ENCODE measurements around the gene PTCH2.
"Not testable (repeated sequence)": the region's sequence is repeated elsewhere in the genome, so short reads cannot be mapped to it uniquely, and the experiment has no call there.

PTCH2 gene

DNA sequence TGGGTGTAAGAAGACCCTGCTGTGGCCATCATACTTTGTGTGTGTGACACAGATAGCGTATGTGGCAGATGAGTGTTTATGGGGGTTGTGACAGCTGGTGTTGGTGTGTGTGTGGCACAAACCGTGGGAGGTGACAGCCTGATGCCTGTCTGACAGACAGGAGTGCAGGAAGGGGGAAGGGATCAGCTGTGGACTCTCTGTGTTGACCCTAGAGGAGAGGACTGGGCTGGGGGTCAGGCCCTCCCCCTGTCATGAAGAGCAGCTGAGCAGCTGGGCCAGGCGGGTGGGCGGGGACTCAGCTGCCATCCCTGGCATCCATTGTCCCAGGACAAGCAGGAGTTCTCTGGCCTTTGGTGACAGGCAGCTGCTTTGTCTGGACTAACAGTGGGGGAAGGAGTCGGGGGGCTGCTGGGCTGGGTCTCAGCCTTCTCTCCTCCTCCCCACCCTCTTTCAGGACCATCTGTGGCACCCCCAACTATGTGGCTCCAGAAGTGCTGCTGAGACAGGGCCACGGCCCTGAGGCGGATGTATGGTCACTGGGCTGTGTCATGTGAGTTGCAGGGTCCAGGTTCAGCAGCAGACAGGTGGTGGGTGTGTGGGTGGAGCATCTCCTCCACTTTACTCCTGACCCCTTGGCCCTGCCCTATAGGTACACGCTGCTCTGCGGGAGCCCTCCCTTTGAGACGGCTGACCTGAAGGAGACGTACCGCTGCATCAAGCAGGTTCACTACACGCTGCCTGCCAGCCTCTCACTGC lies 40.6 kb downstream of the PTCH2 start:
- no peak for DNase-seq

DNA sequence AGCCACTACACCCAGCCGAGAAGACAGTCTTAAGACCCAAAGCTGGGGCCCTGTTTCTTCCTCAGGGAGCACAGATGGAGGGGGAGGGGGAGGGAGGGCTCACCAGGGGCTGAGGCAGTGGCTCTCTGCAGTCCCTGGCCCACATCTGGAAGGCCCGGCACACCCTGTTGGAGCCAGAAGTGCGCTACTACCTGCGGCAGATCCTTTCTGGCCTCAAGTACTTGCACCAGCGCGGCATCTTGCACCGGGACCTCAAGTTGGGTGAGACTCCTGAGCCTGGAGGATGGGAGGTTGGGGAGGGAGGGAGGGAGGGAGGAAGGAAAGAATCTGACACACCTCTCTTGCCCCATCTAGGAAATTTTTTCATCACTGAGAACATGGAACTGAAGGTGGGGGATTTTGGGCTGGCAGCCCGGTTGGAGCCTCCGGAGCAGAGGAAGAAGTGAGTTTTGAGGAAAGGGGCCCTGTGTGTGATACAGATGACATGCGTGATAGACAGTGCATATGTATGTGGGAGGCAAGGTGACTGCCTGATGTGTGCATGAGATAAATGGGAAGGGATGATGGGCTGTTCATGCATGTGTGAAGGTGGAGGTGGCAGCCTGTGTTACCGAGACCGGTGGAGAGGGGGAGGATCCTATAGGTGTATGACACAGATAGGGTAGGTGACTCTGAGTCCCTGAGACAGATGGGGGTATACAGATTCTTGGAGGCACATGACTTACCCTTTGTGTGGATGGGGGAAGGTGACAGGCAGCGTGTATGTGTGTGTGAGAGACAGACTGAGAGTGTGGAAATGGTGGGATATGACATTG lies 41.4 kb downstream of the PTCH2 start:
- no peak for DNase-seq

DNA sequence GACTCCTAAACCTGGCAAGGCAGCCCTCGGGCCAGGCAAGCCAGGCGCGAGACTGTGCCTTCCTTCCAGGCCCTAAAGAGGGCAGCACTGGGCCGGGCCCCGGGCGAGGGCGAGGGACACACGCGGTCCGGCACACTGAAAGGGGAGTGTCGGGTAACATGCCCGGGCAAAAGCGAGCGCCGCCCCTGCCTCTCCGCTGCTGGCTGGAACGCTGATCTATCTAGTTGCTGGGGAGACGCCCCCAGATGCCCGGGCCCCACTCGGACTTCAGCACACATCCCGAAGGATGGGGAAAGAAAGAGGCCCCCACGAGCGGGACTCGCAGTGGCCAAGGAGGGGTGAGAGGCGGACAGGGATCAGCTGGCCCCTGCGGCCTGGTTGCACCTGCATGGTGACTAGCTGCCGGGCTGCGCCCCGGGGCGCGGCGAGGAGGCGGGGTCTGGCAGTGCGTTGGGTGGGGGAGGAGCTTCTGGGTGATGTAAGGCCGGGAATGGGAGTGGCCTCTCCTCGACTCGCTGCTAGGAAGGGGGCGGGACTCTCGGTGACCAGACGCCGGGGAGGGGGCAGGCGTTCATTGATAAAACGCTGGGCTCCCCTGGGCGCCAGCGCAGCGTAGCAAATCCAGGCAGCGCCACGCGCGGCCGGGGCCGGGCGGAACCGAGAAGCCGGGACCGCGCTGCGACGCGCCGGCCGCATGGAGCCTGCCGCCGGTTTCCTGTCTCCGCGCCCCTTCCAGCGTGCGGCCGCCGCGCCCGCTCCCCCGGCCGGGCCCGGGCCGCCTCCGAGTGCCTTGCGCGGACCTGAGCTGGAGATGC lies 43.1 kb downstream of the PTCH2 start, which contains the start of gene PLK3:
Gene PLK3, plus strand, starts transcription at position 608 of the 815 bp plus-strand sequence. Its CDS starts 87 bp downstream, at position 695.
- peak; percentile 98 for DNase-seq

DNA sequence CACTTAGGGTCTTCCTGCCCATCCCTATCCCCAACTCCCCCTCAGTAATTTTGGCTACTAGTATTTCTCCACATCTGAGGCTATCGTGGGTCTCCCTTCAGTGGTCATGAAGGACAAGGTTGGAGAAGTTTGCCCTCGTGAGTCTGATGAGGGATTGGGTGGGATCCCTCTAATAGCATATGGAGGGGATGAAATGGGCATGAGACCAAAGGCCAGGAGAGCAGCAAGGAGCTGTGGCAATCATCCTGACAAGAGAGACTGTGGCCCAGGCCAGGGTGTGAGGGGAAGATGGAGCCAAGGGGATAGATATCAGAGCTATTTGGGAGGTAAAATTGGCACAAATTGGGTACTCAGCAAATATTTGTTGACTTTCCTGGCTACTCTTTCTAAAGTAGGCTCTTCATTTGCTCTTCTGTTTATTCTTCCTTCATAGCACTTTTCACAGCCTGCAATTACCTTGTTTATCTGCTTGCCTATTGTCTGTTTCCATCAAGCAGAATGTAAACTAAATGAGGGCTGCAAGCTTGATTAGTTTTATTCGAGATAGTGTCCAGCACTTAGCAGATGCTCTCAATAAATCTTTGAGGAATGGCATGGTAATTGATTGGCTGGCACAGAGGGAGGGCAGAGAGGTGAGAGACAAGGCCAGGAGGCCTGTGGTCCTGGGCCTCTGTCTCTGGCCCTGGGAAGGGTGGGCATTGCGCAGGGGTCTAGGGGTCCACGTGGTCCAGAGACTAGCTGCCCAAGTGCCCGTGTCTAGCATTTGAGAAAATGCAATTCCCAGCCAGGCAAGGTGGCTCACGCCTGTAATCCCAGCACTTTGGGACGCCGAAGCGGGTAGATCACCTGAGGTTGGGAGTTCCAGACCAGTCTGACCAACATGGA lies 44.3 kb downstream of the PTCH2 start:
- DNase-seq: no peak

DNA sequence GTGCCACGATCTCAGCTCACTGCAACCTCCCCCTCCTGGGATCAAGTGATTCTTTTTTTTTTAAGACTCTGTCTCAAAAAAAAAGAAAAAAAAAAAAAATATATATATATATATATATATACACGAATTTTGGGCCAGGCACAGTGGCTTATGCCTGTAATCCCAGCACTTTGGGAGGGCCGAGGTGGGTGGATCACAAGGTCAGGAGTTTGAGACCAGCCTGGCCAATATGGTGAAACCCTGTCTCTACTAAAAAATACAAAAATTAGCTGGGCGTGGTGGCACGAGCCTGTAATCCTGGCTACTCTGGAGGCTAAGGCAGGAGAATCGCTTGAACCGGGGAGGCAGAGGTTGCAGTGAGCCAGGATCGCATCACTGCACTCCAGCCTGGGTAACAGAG lies 45.2 kb downstream of the PTCH2 start:
- DNase-seq: not testable (repeated sequence)

DNA sequence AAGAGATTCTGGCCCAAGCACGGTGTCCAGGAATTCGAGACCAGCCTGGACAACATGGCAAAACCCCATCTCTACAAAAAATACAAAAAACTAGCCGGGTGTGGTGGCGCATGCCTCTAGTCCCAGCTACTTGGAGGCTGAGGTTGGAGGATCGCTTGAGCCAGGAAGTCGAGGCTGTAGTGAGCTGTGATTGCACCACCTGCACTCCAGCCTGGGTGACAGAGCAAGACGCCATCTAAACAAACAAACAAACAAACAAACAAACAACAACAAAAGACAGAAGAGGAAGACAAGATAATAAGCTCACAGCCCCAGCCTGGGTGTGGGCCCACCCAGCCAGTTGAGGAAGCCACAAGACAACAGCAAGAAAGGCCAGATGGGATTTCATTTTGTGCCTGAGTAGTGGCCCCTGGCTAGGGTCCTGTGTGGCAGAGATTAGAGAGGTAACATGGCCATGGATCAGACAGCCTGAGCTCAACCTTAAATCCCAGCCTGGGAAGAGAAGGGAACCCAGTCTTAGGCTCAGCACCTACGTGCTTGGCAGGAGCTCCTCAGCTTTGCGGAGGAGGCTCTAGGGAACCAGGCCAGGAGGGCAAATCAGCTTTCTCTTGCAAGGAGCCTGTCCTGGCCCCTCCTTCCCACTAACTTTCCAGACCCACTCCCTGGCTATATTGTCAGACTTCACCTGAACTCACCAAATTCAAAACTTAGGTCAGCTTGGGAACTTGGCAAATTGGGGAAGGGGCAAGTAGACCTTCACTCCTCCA lies 50.1 kb downstream of the PTCH2 start:
- no peak for DNase-seq

DNA sequence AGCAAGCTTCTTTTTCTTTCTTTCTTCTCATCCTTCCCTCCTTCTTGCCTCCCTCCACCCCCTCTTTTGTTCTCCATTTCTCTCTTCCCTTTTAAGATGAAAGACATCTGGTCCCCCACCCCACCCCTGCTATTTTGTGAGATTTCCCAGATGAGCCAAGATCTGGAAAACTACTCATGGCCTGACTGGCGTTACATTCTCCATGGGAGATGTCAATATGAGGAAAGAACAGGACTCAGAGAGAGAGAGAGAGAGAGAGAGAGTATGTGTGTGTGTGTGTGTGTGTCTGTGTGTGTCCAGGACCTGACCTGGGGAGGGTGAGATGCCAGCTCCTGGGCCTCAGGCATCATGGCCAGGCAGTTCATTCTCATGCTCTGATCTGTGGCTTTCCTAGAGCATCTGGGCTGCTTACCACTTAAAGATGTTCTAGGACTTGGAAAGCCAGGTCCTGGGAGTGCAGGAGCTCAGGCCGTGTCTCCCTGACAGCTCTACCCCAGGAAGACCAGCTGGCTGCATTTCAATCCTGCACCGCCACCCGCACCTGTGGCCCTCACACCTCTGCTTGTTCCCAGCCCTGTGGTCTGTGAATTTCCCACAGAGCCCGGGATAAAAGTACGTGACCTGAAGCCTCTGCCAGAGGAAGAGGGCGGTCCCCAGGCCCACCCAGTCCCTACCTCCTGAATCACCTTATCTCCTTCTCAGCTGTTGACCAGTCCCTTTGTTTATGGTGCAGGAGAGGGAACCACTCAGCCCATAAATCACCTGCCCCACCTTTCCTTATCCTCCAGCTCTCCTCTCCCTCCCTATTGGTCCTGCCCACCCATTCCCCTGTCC lies 51.9 kb downstream of the PTCH2 start:
- no peak for DNase-seq

DNA sequence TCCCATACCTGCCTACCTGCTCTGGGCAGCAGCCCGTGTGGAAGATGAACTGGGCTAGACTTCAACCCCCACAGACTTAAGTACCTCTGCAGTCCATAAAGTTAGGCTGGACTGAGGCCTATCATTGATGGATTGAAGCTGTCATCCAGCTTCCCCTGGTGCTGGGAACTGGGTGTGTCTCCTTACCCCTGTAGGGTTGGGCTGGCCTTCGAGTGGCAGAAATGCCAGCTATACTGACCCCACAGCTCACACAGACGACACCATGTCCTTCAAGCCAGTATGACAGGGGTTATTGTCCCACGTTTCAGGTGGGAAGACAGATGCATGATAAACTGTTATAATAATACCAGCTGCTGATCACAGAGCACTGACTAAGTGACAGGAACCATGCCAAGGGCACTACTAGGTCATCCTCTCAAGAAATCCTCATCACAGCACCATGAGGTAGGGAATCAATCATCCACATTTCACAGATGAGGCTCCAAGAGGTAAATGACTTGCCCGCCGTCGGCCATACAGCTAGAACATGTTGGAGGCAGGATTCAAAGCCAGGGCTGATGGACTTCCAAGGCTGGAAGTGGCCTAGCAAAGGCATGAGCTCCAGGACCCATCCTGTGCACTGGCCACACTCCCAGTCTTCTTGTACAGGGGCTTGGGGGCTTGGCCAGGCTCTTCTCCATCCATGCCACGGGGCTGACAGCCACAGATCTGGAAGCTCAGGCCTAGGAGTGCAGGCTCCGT lies 54.8 kb downstream of the PTCH2 start, which contains the start of gene BEST4:
Gene BEST4, minus strand, starts transcription at position 51 of the 741 bp plus-strand sequence. CDS start 465 bp downstream, outside the sequence.
- no peak for DNase-seq

DNA sequence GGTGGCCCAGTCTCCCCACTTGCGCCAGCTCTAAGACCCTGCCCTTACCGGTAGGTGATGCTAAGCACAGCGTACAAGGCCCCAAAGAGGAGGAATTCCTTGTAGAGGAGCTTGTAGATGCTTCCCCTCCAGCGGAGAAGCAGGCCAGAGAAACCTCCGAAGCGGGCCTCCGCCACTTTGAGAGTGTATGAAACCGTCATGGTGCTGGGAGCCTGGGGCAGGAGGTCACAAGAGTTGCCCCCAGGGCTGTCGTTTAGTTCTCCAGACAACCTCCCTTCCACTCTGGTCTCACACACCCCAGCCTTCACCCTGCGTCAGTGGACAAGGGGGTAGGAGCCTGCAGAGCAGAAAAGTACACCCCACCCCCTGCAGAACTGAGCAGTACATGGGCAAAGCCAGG lies 55.5 kb downstream of the PTCH2 start:
- no peak for DNase-seq

DNA sequence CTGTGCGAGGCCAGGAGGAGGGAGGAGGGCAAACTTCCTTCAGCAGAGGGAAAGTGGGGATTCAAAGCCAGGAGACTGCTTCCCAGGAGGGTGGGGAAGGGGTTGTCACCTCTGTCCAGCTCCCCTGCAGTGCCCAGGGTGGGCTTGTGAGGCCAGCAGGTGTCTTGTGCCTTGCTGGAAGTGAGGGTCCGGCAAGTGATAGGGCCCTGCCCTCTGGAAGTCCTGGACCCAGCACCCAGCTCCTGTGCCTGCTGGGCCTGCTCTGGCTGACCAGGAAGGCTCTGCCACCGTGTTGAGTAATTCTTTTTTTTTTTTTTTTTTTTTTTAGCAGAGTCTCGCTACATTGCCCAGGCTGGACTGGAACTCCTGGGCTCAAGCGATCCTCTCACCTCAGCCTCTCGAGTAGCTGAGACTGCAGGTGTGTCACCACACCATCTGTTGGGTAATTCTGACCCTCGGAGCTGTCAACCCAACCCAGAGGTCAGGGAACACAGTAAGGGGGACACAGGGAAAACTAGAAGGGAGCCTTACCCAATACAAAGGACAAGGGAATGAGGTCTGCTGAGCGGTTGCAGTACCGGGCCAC lies 56.1 kb downstream of the PTCH2 start:
- no peak for DNase-seq

DNA sequence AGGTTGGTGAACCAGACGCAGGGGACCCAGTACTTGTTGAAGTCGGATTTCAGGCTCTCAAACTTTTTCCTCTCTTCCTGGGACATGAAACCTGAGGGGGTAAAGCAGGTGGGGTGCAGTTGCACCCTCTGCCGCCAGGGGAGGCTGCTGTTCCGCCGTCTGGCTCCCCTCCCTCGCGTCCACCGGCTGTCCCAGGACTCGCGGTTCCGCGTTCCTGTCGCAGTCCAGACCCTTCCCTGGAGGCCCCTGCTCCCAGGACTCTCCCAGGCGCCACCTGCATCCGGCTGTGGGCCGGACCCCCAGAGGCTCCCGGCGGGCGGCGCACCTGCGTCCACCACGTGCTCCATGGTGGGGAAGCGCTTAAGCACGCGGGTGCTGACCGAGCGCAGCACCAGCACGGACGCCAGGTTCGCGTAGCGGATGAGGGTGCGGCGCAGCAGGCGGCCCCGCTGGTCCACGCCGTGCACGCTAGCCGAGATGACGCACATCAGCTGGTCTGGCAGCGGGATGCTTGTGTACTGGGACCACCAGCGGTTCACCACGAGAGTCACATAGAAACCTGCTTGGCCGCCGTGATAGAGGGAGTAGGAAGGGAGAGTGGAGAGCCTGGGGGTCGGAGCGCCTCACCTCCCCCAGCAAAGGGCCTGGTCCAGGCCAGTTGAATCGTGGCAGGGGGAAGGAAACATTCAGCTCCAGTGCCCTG lies 56.8 kb downstream of the PTCH2 start:
- peak; percentile 75 for DNase-seq

DNA sequence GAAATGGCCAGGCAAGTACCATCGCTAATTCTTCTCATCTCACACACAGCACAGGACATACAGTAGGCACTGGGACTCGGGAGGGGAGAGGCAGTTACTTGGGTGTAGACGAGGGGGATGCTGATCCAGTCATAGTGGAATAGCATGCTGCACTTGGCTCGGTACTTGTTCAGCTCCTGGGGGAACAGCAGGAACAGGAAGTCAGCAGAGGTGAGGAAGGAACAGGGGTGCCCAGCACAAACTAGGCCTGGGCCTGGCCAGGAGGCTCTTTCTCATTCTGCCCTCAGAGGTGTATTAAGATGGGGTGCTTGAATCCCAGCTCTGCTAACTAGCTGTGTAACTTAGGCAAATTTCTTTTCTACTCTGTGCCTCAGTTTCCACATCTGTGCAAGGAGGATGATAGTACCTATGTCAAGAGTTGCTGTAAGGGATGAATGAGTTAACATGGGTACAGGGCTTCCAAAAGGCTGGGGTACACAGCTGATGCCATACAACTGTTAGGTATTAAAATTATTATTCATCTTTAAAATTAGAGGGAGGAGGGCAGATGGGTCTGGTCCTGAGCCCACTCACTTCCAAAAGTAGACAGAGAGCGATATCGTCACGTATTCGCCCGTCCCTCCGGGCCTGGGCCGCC lies 57.4 kb downstream of the PTCH2 start:
- no peak for DNase-seq

DNA sequence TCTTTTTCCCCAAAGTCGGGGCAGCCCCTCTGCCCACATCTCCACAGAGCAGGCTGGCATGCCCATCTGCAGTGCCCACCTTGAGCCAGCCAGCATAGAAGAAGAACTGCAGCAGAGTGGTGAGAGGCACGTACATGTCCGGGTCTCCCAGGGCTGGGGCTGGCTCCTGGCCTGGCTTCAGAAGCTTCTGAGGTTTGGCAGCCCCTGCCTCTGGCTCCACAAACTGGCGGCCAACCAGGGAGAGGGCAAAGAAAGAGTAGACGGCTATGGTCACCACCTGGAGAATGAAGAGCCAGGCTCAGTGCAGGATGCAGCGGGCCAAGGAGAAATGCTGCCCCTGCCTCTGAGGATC lies 58.0 kb downstream of the PTCH2 start:
- DNase-seq: no peak

DNA sequence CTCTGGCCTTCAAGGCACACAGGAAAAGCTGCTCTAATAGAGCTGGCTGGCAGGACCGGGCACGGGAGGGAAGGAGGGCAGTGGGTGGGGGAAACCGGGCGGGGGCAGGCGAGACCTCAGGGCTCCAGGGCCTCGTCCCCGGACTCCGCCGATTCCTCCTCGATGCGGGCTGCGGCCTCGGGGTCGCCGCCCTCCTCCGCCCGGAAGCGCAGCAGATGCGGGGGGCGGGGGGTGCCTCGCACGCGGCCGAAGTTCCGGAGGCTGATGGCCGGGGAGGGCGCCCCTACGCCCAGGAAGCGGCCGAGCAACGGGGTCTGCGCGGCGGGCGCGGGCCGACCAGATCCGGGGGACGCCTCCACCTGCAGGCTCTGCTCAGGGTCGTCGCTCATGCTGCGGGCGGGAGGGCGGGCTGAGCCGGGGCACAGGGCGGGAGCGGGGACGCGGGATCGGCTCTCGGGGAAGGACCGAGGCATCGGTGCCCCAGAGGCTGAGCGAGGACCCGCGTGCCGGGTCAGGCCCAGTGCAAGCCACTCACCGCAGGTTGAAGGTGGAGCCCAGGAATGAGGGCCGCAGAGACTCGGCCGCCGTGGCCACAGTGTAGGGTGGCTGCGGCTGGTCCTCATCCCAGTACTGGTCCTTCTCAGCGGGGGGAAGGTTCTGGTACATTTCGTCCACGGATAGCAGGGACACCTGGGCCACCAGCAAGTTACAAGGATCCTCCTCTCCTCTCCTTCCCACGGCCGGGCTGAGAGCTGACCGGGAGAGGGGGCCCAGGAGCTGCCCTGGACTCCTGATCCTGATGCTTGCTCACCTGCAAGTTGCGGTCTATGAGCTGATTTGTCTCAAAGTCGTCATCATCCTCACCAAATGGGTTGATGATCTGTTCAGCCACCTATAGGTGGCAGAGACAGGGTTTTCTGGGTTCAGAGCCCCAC lies 58.7 kb downstream of the PTCH2 start:
- DNase-seq: peak; percentile 39

DNA sequence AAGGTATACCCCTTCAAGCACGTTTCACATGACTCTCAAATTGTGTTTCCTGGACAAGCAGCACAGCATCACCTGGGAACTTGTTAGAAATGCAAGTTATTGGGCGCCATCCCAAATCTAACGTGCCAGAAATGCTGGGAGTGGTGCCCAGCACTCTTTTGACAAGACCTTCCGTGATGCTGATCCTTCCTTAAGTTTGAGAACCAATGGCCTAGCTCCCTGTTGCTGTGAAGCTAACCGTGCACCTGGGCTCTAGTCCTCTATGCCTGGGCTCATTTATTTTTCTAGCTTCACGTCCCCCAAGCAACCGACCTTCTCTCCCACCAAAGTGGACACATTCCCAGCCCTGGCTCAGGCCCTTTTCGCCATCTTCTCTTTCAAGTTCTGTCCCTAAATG lies 59.4 kb downstream of the PTCH2 start:
- no peak for DNase-seq

DNA sequence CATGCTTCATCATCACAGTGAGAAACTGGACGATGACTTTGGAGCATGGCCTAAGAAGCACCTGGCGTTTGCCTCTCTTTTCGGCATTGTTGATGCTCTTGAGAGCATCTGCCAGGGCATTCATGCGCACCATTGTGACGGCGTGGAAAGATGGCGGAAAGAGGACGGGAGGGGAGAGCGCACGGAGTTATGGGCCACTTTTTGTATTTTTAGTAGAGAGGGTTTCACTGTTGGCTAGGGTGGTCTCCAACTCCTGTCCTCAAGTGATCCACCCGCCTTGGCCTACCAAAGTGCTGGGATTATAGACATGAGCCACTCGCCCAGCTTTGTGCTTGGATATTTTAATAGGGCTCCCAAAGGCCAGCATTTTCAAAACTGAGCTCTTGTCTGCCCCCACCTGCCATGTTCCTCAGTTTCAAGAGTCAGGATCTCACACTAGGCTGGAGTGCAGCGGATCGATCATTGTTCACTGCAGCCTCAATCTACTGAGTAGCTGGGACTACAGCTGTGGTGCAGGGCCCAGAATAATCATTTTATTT lies 62.4 kb downstream of the PTCH2 start:
- DNase-seq: no peak

All from activated gamma-delta T cell treated with Interleukin-2 at 50 U/mL for 16 hours (primary cell).